Endodermal cell (in vitro differentiated cells): ENCODE results near the gene TINAGL1. TPM values are rescaled to one million over a fixed set of nuclear protein-coding genes. Genes with fewer than 3 reads are reported as not detected.

Experiments
- DNase-seq: peaks from one replicate; pipeline ENCODE4 v3.0.0-alpha.2; 2017
- H3K27ac ChIP-seq: 2 replicates; pipeline ENCODE4 v1.5.1; 2013; ENCODE audit warnings: mild to moderate bottlenecking, low read depth, low read length, moderate library complexity
- H3K27me3 ChIP-seq: 2 replicates; pipeline ENCODE4 v1.6.1; 2013; ENCODE audit warnings: mild to moderate bottlenecking, low read length, moderate library complexity; ENCODE audit not compliant: insufficient read depth, control insufficient read depth, poor library complexity, severe bottlenecking
- H3K36me3 ChIP-seq: 2 replicates; pipeline ENCODE4 v1.7.0; 2013; ENCODE audit warnings: mild to moderate bottlenecking, low read length, moderate library complexity; ENCODE audit not compliant: control insufficient read depth, insufficient read depth
- H3K4me1 ChIP-seq: one replicate; pipeline ENCODE4 v1.7.0; 2013; ENCODE audit warnings: low read length; ENCODE audit not compliant: control insufficient read depth, insufficient read depth
- H3K4me3 ChIP-seq: 2 replicates; pipeline ENCODE4 v1.5.1; 2013; ENCODE audit warnings: mild to moderate bottlenecking, low read length, moderate library complexity
- H3K9ac ChIP-seq: 2 replicates; pipeline ENCODE4 v1.6.1; 2013; ENCODE audit warnings: mild to moderate bottlenecking, low read length, moderate library complexity; ENCODE audit not compliant: poor library complexity, severe bottlenecking; ENCODE audit errors: extremely low read depth
- H3K9me3 ChIP-seq: 2 replicates; pipeline ENCODE4 v1.6.1; 2013; ENCODE audit warnings: mild to moderate bottlenecking, low read length, moderate library complexity; ENCODE audit not compliant: control insufficient read depth
- H3K27ac Mint-ChIP-seq: 2 replicates; pipeline ENCODE4 v1.8.0; 2020; ENCODE audit warnings: mixed read lengths
- H3K27me3 Mint-ChIP-seq: 2 replicates; pipeline ENCODE4 v1.8.0; 2021; ENCODE audit warnings: mild to moderate bottlenecking, mixed read lengths; ENCODE audit not compliant: insufficient read depth
- H3K36me3 Mint-ChIP-seq: 2 replicates; pipeline ENCODE4 v1.8.0; 2020; ENCODE audit warnings: low read depth, mixed read lengths
- H3K4me1 Mint-ChIP-seq: 2 replicates; pipeline ENCODE4 v1.8.0; 2020; ENCODE audit warnings: mixed read lengths
- H3K4me3 Mint-ChIP-seq: 2 replicates; pipeline ENCODE4 v1.8.0; 2020; ENCODE audit warnings: mild to moderate bottlenecking, moderate library complexity, mixed read lengths
- H3K9me3 Mint-ChIP-seq: 2 replicates; pipeline ENCODE4 v1.8.0; 2020; ENCODE audit warnings: mild to moderate bottlenecking, mixed read lengths
- CTCF ChIP-seq: fragments of 200-600 bp; sonication (generic); conservative IDR thresholded peaks from 2 replicates; pipeline ENCODE4 v1.5.0; 2021; ENCODE audit warnings: antibody characterized with exemption, mild to moderate bottlenecking
- WGBS, 2 experiments: methylation state at CpG; one replicate each; pipeline versions ENCODE4 v1.1.5 to v1.1.7; 2013; ENCODE audit warnings: missing lambda C conversion rate in 2 of 2, mixed read lengths in 1 of 2; ENCODE audit not compliant: insufficient coverage in 1 of 2, insufficient read length in 1 of 2; 5-methylcytosine and 5-hydroxymethylcytosine counted together
- long read RNA-seq, 4 experiments: library from polyadenylated mRNA in 2 of 4; library from RNA in 1 of 4; library from capped mRNA in 1 of 4; stranded (forward) in 3 of 4; unstranded in 1 of 4; transcript quantifications; one replicate each; pipeline ENCODE4 v2.0.0, GENCODE V29; 2020 to 2021; ENCODE audit warnings: inconsistent platforms in 1 of 4
- polyA plus RNA-seq, 2 experiments: library from polyadenylated mRNA; stranded (reverse); fragments of 50-300 nt; gene quantifications; one replicate each; pipeline ENCODE4 v1.2.3, GENCODE V29; 2013
- total RNA-seq, 2 donors: library from RNA; stranded (reverse); fragmentation: NEBNext Ultra II Directional in 1 of 2; extraction: Animal tissue kit (Norgen Biotek cat#: 25700) in 1 of 2; gene quantifications; 2 replicates in 1 of 2; 3 replicates in 1 of 2; pipeline ENCODE4 v1.2.1, GENCODE V29; 2021

Gene TINAGL1
- total RNA-seq = 1 to 10 TPM; 3.0 to 3.4 TPM
- 1.0 TPM for polyA plus RNA-seq (2013, experiment 1 of 2)
- polyA plus RNA-seq (2013, experiment 2 of 2) = 0.70 TPM
- long read RNA-seq, experiment 1 = 0 reads
- long read RNA-seq, experiment 2, partial matches to known transcripts = 3 of 8 reads
- long read RNA-seq, experiment 2, other reads (novel, unspliced or antisense) = 2 of 8 reads
- long read RNA-seq, experiment 3, partial matches to known transcripts = 0 of 1 reads
- long read RNA-seq, experiment 3, other reads (novel, unspliced or antisense) = 0 of 1 reads
- long read RNA-seq, experiment 4 = 0 reads

GRCh38 chr1:31576201-31576669 is at the start of gene TINAGL1:
Gene TINAGL1 (plus strand): TSS chr1:31576515. CDS start chr1:31577149, 634 bp downstream.
- TF ChIP-seq CTCF = no peak
- Histone ChIP-seq H3K27me3 (no peaks in the 10 kb centered on the region), H3K4me1 (peaks cover 3% of the 10 kb centered on the region), H3K9ac (no peak within 1 kb of the TSS), H3K4me3 (no peak within 1 kb of the TSS), H3K27ac (no peak within 1 kb of the TSS), H3K9me3 (no peaks in the 10 kb centered on the region), H3K36me3 (no peaks in the 10 kb centered on the region)
- WGBS, 2 experiments = 25 to 39% methylated on average over 4 to 25 of the region's 25 CpGs
- no peaks in the 10 kb centered on the region for H3K9me3 Mint-ChIP-seq
- H3K27ac Mint-ChIP-seq = no peak within 1 kb of the TSS
- H3K4me3 Mint-ChIP-seq = peak within 1 kb of the TSS; percentile 45
- H3K4me1 Mint-ChIP-seq = peaks cover 20% of the 10 kb centered on the region
- H3K27me3 Mint-ChIP-seq = peaks cover 6% of the 10 kb centered on the region
- DNase-seq = peak; percentile 92
- no peaks in the 10 kb centered on the region for H3K36me3 Mint-ChIP-seq

- Mint-ChIP-seq H3K36me3 (no peaks in the 10 kb centered on the region), H3K4me3 (no peak overlapping the region), H3K4me1 (peaks cover 18% of the 10 kb centered on the region), H3K27ac (no peak overlapping the region), H3K27me3 (peaks cover under 1% of the 10 kb centered on the region), H3K9me3 (no peaks in the 10 kb centered on the region)
- no peaks in the 10 kb centered on the region for H3K27me3 ChIP-seq
- H3K9ac ChIP-seq = no peak overlapping the region
- peaks cover 23% of the 10 kb centered on the region for H3K9me3 ChIP-seq
- H3K36me3 ChIP-seq = no peaks in the 10 kb centered on the region
- WGBS, 2 experiments = 63 to 92% methylated on average over 2 to 3 of the region's 4 CpGs
- DNase-seq = no peak
- no peak for TF ChIP-seq CTCF
- H3K27ac ChIP-seq = no peak overlapping the region
- H3K4me3 ChIP-seq = peak overlapping the region; percentile 21
- H3K4me1 ChIP-seq = peaks cover 4% of the 10 kb centered on the region
Measured at GRCh38 chr1:31529999-31530684, 46.2 kb upstream of the TINAGL1 start.

- Mint-ChIP-seq H3K9me3 (no peaks in the 10 kb centered on the region), H3K4me1 (peaks cover 18% of the 10 kb centered on the region), H3K27me3 (peaks cover 2% of the 10 kb centered on the region), H3K36me3 (no peaks in the 10 kb centered on the region), H3K4me3 (no peak overlapping the region), H3K27ac (no peak overlapping the region)
- TF ChIP-seq CTCF = no peak
- no peak for DNase-seq
- Histone ChIP-seq H3K36me3 (no peaks in the 10 kb centered on the region), H3K27ac (no peak overlapping the region), H3K9ac (no peak overlapping the region), H3K4me1 (peaks cover 4% of the 10 kb centered on the region), H3K27me3 (no peaks in the 10 kb centered on the region), H3K9me3 (peaks cover 23% of the 10 kb centered on the region), H3K4me3 (no peak overlapping the region)
- 91 to 93% methylated on average over 9 to 10 of the region's 10 CpGs for WGBS, 2 experiments
Measured at GRCh38 chr1:31531177-31531999, 44.9 kb upstream of the TINAGL1 start.
